ENCODE results near the gene SLC25A25. TPM values are rescaled to one million over a fixed set of nuclear protein-coding genes. Genes with fewer than 3 reads are reported as not detected.

SLC25A25 gene
- total RNA-seq, 4 donors from 2014 or later: 23.4 to 29.7 (median 27.2) TPM

- peak overlapping the region in 1 of 4 donors; percentile 83 for H3K4me3 ChIP-seq
- peaks cover 0 to 40% (median 25%) of the 10 kb centered on the region in 4 donors for H3K4me1 ChIP-seq
- H3K36me3 ChIP-seq: peaks cover 0 to 45% (median 0%) of the 10 kb centered on the region in 3 donors
- H3K27ac ChIP-seq: peak overlapping the region in 3 of 4 donors; percentile 28 to 63 (median 45)
- H3K27me3 ChIP-seq: no peaks in the 10 kb centered on the region
- no peak for DNase-seq (ENCODE audit: low spot score in 2 of 2)
- TF ChIP-seq EP300 (IDR thresholded peaks at IDR 0.05) (no peak), POLR2A (IDR thresholded peaks at IDR 0.05) (no peak)
- TF ChIP-seq, protein P1, sequence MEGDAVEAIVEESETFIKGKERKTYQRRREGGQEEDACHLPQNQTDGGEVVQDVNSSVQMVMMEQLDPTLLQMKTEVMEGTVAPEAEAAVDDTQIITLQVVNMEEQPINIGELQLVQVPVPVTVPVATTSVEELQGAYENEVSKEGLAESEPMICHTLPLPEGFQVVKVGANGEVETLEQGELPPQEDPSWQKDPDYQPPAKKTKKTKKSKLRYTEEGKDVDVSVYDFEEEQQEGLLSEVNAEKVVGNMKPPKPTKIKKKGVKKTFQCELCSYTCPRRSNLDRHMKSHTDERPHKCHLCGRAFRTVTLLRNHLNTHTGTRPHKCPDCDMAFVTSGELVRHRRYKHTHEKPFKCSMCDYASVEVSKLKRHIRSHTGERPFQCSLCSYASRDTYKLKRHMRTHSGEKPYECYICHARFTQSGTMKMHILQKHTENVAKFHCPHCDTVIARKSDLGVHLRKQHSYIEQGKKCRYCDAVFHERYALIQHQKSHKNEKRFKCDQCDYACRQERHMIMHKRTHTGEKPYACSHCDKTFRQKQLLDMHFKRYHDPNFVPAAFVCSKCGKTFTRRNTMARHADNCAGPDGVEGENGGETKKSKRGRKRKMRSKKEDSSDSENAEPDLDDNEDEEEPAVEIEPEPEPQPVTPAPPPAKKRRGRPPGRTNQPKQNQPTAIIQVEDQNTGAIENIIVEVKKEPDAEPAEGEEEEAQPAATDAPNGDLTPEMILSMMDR (IDR thresholded peaks at IDR 0.05): no peak
- 29 to 36% methylated on average over 10 of the region's 10 CpGs for WGBS, 2 donors
- no peaks in the 10 kb centered on the region for H3K9me3 ChIP-seq
Measured at GRCh38 chr9:128125580-128126354, 57.7 kb downstream of the SLC25A25 start.

DNA sequence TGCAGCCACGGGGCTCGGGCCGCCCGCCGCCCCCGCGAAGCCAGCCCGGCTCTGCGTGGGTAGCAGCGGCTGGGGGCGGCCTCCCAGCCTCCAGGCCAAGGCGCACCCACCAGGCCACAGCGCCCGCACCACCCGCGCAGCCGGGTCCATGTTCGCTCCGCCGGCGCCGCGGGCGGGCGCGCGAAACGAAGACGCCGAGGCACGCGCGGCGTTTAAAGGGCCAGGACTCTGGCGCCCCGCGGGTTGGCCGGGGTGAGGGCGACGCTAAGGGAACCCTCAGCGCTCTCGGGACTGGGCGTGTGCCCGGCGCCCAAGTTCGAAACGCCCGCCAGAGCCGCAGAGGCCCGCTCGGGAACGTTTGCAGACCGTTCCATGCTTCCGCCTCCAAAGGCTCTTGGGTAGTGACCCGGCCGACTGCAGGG, 59.5 kb downstream of the SLC25A25 start, which contains the start of gene PTGES2:
TSS of gene PTGES2 (minus strand) at position 162 of the 422 bp plus-strand sequence. CDS start at position 150, 12 bp downstream.
- peaks cover 0 to 40% (median 25%) of the 10 kb centered on the region in 4 donors for H3K4me1 ChIP-seq
- H3K27me3 ChIP-seq: no peaks in the 10 kb centered on the region
- peak within 1 kb of the TSS; percentile 94 to 96 (median 94) for H3K27ac ChIP-seq
- no peak for TF ChIP-seq POLR2A (IDR thresholded peaks at IDR 0.05)
- TF ChIP-seq, protein P1 (IDR thresholded peaks at IDR 0.05): peak in 1 of 5 experiments; percentile 37
- H3K36me3 ChIP-seq: peaks cover 0 to 27% (median 0%) of the 10 kb centered on the region in 3 donors
- 0 to 3% methylated on average over 16 to 28 of the region's 56 CpGs for WGBS, 2 donors
- H3K4me3 ChIP-seq: peak within 1 kb of the TSS; percentile 83 to 99 (median 93)
- H3K9me3 ChIP-seq: no peaks in the 10 kb centered on the region
- DNase-seq (ENCODE audit: low spot score in 2 of 2): peak; percentile 68 to 72

GRCh38 chr9:128127990-128128835, 60.2 kb downstream of the SLC25A25 start:
- peak; percentile 69 to 79 for DNase-seq (ENCODE audit: low spot score in 2 of 2)
- WGBS, 2 donors: 0% methylated on average over 43 to 64 of the region's 82 CpGs
- peaks cover 0 to 21% (median 0%) of the 10 kb centered on the region in 3 donors for H3K36me3 ChIP-seq

DNA sequence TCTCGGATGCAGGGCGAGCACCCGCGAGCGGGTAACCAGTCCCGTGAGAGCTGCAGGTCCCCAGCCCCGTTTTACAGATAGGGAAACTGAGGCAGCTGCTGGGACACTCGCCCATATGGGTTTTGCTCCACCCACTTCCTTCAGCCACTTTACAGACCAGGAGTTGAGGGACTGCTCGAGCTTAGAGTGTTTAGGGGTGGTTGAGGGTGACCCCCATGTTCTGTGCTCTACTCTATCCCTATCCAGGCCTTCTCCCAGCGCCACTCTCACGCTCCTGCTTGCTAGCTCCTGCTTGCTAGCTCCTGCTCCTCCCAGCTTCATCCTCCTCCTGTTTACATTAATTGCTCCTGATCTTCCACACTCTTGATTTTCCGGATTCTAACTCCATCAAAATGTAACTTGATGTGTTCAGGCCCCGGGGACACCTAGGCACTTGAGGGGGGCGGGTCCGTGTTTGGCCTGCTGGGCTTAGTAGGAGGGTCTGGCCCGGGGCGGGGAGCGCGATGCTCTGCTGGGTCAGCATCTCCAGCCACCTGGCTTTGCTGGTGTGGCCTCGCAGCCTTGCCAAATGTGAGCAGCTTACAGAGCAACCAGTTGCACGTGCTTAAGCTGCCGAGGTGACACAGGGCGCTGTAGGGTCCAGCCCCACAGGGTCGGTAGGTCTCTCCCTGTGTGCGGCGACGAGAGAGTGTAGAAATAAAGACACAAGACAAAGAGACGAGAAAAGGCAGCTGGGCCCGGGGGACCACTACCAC, 61.0 kb downstream of the SLC25A25 start:
- H3K27ac ChIP-seq: peak overlapping the region; percentile 94 to 96 (median 94)
- peaks cover 0 to 13% (median 0%) of the 10 kb centered on the region in 3 donors for H3K36me3 ChIP-seq
- peaks cover 0 to 40% (median 25%) of the 10 kb centered on the region in 4 donors for H3K4me1 ChIP-seq
- 55 to 56% methylated on average over 27 of the region's 29 CpGs for WGBS, 2 donors
- no peak for DNase-seq (ENCODE audit: low spot score in 2 of 2)
- TF ChIP-seq POLR2A (IDR thresholded peaks at IDR 0.05) (no peak), EP300 (IDR thresholded peaks at IDR 0.05) (no peak)
- TF ChIP-seq, protein P1 (IDR thresholded peaks at IDR 0.05): no peak
- H3K9me3 ChIP-seq: peaks cover 0 to 6% (median 0%) of the 10 kb centered on the region in 4 donors
- peak overlapping the region; percentile 83 to 99 (median 93) for H3K4me3 ChIP-seq
- no peaks in the 10 kb centered on the region for H3K27me3 ChIP-seq

More at GRCh38 chr9:128127990-128128835, 60.2 kb downstream of the SLC25A25 start:
- Histone ChIP-seq H3K4me3 (peak overlapping the region; percentile 83 to 99 (median 93)), H3K27ac (peak overlapping the region; percentile 94 to 96 (median 94)), H3K27me3 (no peaks in the 10 kb centered on the region), H3K9me3 (no peaks in the 10 kb centered on the region), H3K4me1 (peaks cover 0 to 40% (median 25%) of the 10 kb centered on the region in 4 donors)
- TF ChIP-seq EP300 (IDR thresholded peaks at IDR 0.05) (peak; percentile 42 to 79), POLR2A (IDR thresholded peaks at IDR 0.05) (peak in 1 of 2 donors; percentile 33)
- TF ChIP-seq, protein P1 (IDR thresholded peaks at IDR 0.05): peak in 1 of 5 experiments; percentile 44
